GM06990 (cell line): ENCODE data around the gene SPEG.

Source experiments
- DNase-seq: peaks from one replicate; pipeline ENCODE4 v3.0.0-alpha.2; 2011; ENCODE audit not compliant: insufficient read length; ENCODE audit errors: extremely low read depth
- H3K27me3 ChIP-seq: replicated peaks from 2 replicates; pipeline ENCODE4 v1.6.0; 2011; ENCODE audit warnings: low read length; ENCODE audit not compliant: control insufficient read depth, insufficient read depth
- H3K36me3 ChIP-seq: 2 replicates; pipeline ENCODE4 v1.5.1; 2011; ENCODE audit warnings: low read length; ENCODE audit not compliant: control insufficient read depth, insufficient read depth
- H3K4me3 ChIP-seq: replicated peaks from 2 replicates; pipeline ENCODE4 v1.5.1; 2011; ENCODE audit warnings: low read depth, mild to moderate bottlenecking, control low read depth, low read length
- CTCF ChIP-seq: IDR thresholded peaks from 2 replicates; pipeline ENCODE4 v1.5.1; 2011; ENCODE audit warnings: low read length, control low read depth, mild to moderate bottlenecking, inconsistent platforms; ENCODE audit not compliant: insufficient read depth, poor library complexity, severe bottlenecking

Gene SPEG

GRCh38 chr2:219499058-219499307 lies 64.3 kb downstream of the SPEG start:
- no peak for DNase-seq
- TF ChIP-seq CTCF: no peak

GRCh38 chr2:219499555-219499954 lies 64.9 kb downstream of the SPEG start:
- TF ChIP-seq CTCF: no peak
- no peak for DNase-seq
- Histone ChIP-seq H3K36me3 (peaks cover 11% of the 10 kb centered on the region), H3K4me3 (peak overlapping the region; percentile 83), H3K27me3 (no peaks in the 10 kb centered on the region; the same call in 1 of the 2 replicates)

More at GRCh38 chr2:219499058-219499307, 64.3 kb downstream of the SPEG start:
- Histone ChIP-seq H3K27me3 (no peaks in the 10 kb centered on the region; the same call in 1 of the 2 replicates), H3K36me3 (peaks cover 8% of the 10 kb centered on the region), H3K4me3 (peak overlapping the region; percentile 83)

- no peak for DNase-seq
- H3K36me3 ChIP-seq: peaks cover 15% of the 10 kb centered on the region
- peak; percentile 45 for TF ChIP-seq CTCF
- peak overlapping the region; percentile 83 for H3K4me3 ChIP-seq
- H3K27me3 ChIP-seq: no peaks in the 10 kb centered on the region; the same call in 1 of the 2 replicates
Observed at GRCh38 chr2:219500135-219500534, 65.5 kb downstream of the SPEG start.

GRCh38 chr2:219501849-219502248 lies 67.2 kb downstream of the SPEG start:
- Histone ChIP-seq H3K36me3 (peaks cover 23% of the 10 kb centered on the region), H3K27me3 (no peaks in the 10 kb centered on the region), H3K4me3 (no peak overlapping the region)
- TF ChIP-seq CTCF: no peak
- DNase-seq: no peak

GRCh38 chr2:219502618-219503017 lies 68.0 kb downstream of the SPEG start:
- no peak overlapping the region for H3K4me3 ChIP-seq
- H3K36me3 ChIP-seq: peaks cover 23% of the 10 kb centered on the region
- no peaks in the 10 kb centered on the region for H3K27me3 ChIP-seq
- no peak for DNase-seq
- no peak for TF ChIP-seq CTCF

GRCh38 chr2:219505585-219505984 lies 70.9 kb downstream of the SPEG start:
- no peak for TF ChIP-seq CTCF
- DNase-seq: no peak
- H3K36me3 ChIP-seq: peaks cover 25% of the 10 kb centered on the region
- no peaks in the 10 kb centered on the region; the same call in 1 of the 2 replicates for H3K27me3 ChIP-seq
- no peak overlapping the region for H3K4me3 ChIP-seq
